HG03520 (cell line): Measurements from ENCODE around the gene LINGO3.

ENCODE experiments used
- ATAC-seq: cut with Tn5 transposase; IDR thresholded peaks from one replicate; pipeline ENCODE4 v1.9.1; 2021; ENCODE audit warnings: mild to moderate bottlenecking, moderate library complexity; ENCODE audit not compliant: unreplicated experiment

Gene LINGO3

GRCh38 chr19:2327773-2328400 lies 19.9 kb upstream of the LINGO3 start:
- no peak for ATAC-seq

GRCh38 chr19:2326699-2327360 lies 18.9 kb upstream of the LINGO3 start:
- no peak for ATAC-seq

GRCh38 chr19:2325281-2326046 lies 17.5 kb upstream of the LINGO3 start:
- ATAC-seq: no peak

- ATAC-seq: no peak
Measured at GRCh38 chr19:2324220-2324948, 16.4 kb upstream of the LINGO3 start.

- no peak for ATAC-seq
Measured at GRCh38 chr19:2323707-2324106, 15.8 kb upstream of the LINGO3 start.

GRCh38 chr19:2321565-2322283 lies 13.8 kb upstream of the LINGO3 start:
- no peak for ATAC-seq

- no peak for ATAC-seq
Measured at GRCh38 chr19:2320939-2321338, 13.0 kb upstream of the LINGO3 start.

GRCh38 chr19:2320049-2320448 lies 12.1 kb upstream of the LINGO3 start:
- ATAC-seq: no peak

GRCh38 chr19:2319551-2319950 lies 11.6 kb upstream of the LINGO3 start:
- ATAC-seq: no peak

- ATAC-seq: no peak
Measured at GRCh38 chr19:2318923-2319322, 11.0 kb upstream of the LINGO3 start.

GRCh38 chr19:2317756-2318155 lies 9.8 kb upstream of the LINGO3 start:
- ATAC-seq: no peak

- ATAC-seq: no peak
Measured at GRCh38 chr19:2317300-2317699, 9.3 kb upstream of the LINGO3 start.

- ATAC-seq: no peak
Measured at GRCh38 chr19:2315818-2316353, 7.9 kb upstream of the LINGO3 start.

- no peak for ATAC-seq
Measured at GRCh38 chr19:2315121-2315817, 7.3 kb upstream of the LINGO3 start.

- no peak for ATAC-seq
Measured at GRCh38 chr19:2312820-2313501, 5.0 kb upstream of the LINGO3 start.

GRCh38 chr19:2311093-2311492 lies 3.1 kb upstream of the LINGO3 start:
- no peak for ATAC-seq

- no peak for ATAC-seq
Measured at GRCh38 chr19:2309734-2310362, 1.9 kb upstream of the LINGO3 start.

- no peak for ATAC-seq
Measured at GRCh38 chr19:2307518-2308012, 389 bp downstream of the LINGO3 start.

- no peak for ATAC-seq
Measured at GRCh38 chr19:2306971-2307370, 983 bp downstream of the LINGO3 start.
